NCI-H748 (cell line): ENCODE measurements around the gene KLB.
"Not testable (repeated sequence)": the region's sequence is repeated elsewhere in the genome, so short reads cannot be mapped to it uniquely, and the experiment has no call there.

Experiments used
- DNase-seq: peaks from one replicate; lab custom pipeline; 2025; ENCODE audit not compliant: unreplicated experiment; lab: John Stamatoyannopoulos, UW

KLB gene

DNA sequence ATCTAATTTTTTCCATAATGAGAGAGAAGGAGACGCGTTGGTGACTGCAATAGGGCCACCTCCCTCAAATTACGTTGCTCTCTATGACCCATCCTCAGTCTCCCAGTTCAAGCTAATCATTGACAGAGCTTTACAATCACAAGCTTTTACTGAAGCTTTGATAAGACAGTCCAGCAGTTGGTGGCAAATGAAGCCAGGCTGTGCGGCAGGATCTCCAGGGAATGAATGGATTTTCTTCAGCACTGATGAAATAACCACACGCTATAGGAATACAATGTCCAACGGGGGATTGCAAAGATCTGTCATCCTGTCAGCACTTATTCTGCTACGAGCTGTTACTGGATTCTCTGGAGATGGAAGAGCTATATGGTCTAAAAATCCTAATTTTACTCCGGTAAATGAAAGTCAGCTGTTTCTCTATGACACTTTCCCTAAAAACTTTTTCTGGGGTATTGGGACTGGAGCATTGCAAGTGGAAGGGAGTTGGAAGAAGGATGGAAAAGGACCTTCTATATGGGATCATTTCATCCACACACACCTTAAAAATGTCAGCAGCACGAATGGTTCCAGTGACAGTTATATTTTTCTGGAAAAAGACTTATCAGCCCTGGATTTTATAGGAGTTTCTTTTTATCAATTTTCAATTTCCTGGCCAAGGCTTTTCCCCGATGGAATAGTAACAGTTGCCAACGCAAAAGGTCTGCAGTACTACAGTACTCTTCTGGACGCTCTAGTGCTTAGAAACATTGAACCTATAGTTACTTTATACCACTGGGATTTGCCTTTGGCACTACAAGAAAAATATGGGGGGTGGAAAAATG is at the start of gene KLB:
TSS of gene KLB (plus strand) at position 168 of the 821 bp plus-strand sequence. CDS start at position 188, 20 bp downstream.
- DNase-seq: no peak

DNA sequence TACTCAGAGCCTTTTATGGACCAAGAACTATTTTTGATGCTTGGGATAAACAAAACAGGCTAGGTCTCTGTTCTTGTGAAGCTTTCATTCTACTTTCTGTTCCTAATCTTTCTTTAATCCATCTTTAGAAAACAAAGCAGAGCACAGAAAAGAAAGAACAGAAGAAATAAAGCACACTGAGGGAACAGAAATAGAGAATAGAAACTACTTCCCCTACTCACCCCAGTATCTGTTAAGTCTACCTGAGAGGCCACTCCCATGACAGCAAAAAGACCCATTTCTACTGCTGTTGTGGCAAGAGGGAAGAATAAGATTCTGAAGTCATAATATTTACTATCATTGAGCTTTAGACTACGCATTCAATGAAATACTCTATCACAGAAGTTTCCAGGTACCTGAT is 49.7 kb upstream of the KLB start:
- no peak for DNase-seq

- DNase-seq: not testable (repeated sequence)
These were observed 46.1 kb upstream of the KLB start for GRCh38 chr4:39360611-39361010.

DNA sequence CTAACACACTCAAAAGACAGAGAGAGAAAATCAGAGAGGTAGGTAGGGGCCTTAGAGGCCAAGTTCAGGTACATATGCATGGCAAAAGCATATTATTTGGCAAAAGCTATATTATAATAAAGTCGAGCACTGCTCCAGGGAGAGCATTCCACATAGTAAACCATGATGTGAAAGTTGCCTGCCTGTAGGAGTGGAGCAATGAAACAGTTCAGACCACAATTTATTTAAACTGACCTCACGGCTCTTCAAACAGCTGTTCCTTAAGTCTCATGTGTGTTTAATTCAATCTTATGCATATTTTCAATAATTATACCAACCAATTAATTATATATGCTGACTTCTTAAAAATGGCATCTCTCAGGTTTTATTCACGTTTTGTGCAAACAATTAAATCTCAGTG is 43.9 kb upstream of the KLB start:
- DNase-seq: no peak

- no peak for DNase-seq
These were observed 42.8 kb upstream of the KLB start for GRCh38 chr4:39363773-39364393.

- peak; percentile 28 for DNase-seq
These were observed 41.4 kb upstream of the KLB start for GRCh38 chr4:39365360-39365759.

DNA sequence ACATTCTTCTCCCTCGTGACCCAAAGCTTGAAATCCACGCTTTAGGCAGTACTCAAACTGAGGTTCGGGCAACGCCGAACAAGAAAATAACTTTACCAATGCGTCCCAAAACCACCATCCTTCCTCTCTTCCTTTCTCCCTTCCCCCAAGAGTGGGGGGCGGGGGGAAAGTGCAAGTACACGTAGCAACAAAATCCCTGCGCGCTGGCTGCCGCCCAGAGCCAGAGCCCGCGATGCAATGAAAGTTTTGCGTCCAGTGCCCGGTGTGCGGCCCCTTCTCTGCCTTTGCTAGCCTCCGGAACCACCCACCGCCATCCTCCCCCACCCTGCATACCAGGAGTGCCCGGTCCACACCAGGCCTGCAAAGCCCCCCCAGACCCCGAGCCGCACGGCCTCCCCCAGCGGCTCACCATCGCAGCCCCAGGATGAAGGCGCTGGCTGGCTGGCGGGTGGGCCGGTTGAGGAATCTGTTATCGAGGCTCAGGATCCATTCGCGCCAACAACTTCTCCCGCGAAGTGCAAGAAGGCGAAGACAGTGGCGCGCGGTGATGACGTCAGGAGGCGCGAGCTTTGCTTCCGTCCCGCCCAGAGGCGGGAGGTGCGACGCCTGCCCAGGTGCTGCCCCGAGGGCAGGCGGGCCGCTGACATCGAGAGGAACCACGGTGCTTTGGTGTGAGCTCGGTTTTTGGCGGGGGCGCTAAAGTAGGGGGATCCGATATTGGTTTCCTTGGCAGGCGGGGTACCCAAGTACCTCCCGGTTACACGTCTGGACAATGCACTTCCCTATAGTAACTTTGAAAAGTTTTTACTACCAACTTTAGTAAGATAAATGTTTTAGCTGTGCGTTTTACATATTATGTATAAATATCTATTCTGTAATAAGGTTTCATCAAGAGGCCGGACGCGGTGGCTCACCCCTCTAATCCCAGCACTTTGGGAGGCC is 40.6 kb upstream of the KLB start, which contains the start of gene RFC1:
TSS of gene RFC1 (minus strand) at position 533 of the 942 bp plus-strand sequence. CDS start at position 412, 121 bp downstream.
- DNase-seq: peak; percentile 91

GRCh38 chr4:39367166-39367565 is 39.6 kb upstream of the KLB start:
- peak; percentile 6 for DNase-seq

DNA sequence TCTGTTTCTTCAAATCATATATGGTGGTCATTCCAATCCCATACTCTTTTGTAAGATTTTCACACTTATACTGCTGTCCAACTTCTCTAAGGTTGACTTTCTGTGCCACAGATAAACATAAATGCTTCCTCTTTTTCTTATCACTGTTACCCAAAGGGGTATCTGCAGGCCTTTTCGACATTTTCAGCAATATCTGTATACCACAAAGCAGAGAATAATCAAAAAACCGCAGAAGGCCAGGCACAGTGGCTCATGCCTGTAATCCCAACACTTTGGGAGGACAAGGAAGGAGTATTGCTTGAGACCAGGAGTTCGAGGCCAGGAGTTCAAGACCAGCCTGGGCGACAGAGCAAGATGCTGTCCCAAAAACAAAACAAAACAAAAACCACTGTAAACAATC is 37.4 kb upstream of the KLB start:
- no peak for DNase-seq

DNA sequence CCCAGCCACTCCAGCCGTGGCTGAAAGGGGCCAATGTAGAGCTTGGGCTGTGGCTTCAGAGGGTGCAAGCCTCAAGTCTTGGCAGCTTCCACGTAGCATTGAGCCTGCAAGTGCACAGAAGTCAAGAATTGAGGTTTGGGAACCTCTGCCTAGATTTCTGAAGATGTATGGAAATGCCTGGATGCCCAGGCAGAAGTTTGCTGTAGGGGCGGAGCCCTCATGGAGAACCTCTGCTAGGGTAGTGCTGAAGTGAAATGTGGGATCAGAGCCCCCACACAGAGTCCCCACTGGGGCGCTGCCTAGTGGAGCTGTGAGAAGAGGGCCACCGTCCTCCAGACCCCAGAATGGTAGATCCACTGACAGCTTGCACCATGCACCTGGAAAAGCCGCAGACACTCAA is 35.5 kb upstream of the KLB start:
- DNase-seq: not testable (repeated sequence)

DNA sequence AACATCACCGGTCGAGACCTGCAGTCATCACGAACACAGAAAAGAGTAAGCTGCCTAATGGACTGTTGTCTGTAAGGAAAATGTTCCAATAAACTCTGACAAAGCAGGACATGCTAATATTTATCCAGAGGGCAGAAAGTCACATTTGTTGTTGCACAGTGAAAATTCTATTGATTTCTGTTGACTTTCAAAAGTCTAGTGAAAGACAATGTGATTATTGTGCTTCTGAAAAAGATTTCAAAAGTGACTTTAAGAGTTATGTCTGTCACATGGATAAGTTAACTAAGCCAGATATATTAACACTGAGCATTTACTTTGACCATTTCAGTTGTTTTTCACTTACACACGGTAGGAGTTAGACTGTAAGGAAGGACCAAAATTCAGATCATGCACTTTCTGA is 31.3 kb upstream of the KLB start:
- DNase-seq: no peak

DNA sequence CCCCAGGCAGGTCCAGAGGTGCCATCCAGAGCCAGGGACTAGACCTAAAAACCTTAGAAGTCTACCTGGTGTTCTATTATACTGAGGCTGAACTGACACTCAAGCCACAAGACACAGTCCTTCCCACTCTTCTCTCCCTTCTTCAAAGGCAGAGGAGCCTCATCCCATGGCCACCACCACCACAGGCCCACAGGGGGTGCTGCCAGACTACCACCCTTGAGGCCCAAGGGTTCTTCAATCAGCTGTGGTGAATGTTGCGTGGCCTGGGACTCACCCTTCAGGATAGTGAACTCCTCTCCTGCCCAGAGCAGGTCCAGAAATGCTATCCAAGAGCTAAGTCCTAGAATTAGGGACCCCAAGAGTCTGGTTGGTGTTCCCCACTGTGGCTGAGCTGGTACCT is 23.0 kb upstream of the KLB start:
- no peak for DNase-seq

GRCh38 chr4:39384563-39384962 is 22.2 kb upstream of the KLB start:
- no peak for DNase-seq

- no peak for DNase-seq
These were observed 16.1 kb upstream of the KLB start for GRCh38 chr4:39390603-39391002.

DNA sequence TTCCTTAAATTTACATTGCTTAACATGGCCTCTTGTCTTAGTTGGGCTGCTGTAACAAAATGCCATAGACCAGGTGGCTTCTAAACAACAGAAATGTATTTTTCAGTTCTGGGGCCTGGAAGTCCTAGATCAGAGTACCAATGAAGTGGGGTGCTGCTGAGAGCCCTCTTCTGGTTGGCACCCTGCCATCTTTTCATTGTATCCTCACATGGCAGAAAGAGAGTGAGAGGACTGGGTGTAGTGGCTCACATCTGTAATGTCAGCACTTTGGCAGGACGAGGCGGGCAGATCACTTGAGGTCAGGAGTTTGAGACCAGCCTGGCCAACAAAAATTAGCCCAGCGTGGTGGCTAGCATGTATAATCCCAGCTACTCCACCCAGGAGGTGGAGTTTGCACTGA is 12.0 kb upstream of the KLB start:
- no peak for DNase-seq

DNA sequence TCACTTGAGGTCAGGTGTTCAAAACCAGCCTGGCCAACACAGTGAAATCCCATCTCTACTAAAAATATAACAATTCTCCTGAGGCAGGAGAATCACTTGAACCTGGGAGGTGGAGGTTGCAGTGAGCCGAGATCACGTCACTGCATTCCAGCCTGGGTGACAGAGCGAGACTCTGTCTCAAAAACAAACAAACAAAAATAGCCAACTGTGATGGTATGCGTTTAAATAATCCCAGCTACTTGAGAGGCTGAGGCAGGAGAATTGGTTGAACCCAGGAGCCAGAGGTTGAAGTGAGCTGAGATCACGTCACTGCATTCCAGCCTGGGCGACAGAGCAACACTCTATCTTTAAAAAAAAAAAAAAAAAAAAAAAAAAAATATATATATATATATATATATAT is 5.1 kb upstream of the KLB start:
- not testable (repeated sequence) for DNase-seq

DNA sequence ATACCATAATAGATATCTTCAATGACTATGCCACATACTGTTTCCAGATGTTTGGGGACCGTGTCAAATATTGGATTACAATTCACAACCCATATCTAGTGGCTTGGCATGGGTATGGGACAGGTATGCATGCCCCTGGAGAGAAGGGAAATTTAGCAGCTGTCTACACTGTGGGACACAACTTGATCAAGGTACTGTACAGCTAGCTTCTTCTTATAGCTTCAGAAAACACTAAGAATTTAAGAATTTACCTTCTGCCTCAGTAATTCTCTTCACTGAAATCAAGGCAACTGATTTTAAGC is 805 bp downstream of the KLB start:
- DNase-seq: no peak

GRCh38 chr4:39410415-39410814 is 3.7 kb downstream of the KLB start:
- no peak for DNase-seq

GRCh38 chr4:39411561-39411960 is 4.8 kb downstream of the KLB start:
- DNase-seq: not testable (repeated sequence)

GRCh38 chr4:39415678-39416283 is 9.1 kb downstream of the KLB start:
- no peak for DNase-seq

- DNase-seq: no peak
These were observed 15.5 kb downstream of the KLB start for GRCh38 chr4:39422247-39422646.
